Astrocyte of the hippocampus (primary cell): ENCODE data around the gene EFCAB10.

Source experiments
- DNase-seq: peaks from one replicate; pipeline ENCODE4 v3.0.0; 2011; ENCODE audit warnings: low read depth, low spot score

The EFCAB10 gene, protein sequence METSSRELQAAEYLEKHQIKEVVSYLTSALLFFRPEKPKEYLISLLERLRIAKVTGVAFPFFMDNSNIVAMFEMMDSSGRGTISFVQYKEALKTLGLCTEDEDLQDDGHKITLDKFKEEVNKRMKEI

DNA sequence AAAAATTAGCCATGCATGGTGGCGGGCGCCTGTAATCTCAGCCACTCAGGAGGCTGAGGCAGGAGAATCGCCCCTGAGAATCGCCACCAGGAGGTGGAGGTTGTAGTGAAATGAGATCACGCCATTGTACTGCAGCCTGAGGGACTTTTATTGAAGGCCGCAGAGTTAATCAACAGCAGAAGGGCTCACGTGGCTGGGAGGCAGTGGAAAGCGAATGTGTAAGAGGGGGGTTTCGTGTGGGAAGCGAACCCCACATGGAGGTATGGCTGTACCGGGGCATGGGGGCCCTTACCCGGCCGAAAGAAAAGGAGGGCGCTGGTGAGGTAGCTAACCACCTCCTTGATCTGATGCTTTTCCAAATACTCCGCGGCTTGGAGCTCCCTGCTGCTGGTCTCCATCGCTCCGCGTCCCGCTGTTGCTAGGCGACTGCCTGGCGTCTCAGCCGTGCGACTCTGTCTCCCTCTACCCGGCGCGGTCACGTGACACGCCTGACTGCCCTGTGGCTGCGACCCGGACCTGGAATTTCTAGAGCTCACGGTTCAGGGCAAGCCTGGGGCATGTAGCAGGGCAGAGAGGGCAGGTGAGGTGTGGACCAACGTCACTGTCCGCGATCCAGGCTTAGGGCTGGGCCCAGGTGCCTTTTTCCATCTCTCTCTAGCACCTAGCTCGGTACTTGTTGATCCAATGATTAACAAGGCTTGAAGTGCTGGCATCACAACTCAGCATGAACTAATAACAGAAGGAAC lies at the start of gene EFCAB10:
EFCAB10 (minus strand) TSS at position 428 of the 746 bp plus-strand sequence; CDS start at position 398, 30 bp downstream.
- peak; percentile 86 for DNase-seq

DNA sequence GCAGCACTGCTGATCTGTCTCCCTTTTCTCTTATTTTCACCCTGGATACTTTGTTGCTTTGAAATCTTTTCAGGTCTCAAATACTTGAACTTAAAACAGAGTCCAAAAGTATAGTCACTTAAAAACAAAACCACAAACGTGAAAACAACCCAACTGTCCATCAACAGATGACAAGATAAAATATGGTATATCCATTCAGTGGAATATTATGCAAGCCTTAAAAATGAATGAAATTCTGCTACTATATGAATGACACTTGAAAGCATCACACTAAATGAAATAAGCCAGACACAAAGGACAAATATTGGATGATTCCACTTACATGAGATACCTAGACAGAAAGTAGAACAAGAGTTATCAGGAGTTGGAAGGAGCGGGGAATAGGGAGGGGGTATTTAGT lies 44.7 kb upstream of the EFCAB10 start:
- DNase-seq = no peak

DNA sequence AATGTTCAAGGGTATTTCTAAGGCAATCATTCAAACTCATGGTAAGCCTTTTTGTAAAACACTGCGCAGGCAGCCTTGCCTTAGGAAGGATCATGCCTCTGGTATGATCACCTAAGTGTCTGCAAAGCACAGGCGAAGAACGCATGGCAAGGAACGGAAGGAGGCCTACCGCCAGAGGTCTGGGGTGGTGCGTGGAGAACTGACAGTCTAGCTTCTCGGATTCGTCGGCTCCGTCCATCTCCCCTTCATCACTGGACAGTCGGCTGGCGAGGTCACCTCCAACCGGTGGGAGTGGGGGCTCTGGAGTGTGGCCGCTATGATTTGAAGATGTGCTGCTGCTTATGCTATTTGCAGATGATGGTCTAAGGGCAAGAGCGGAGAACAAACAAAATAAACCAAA lies 42.6 kb upstream of the EFCAB10 start:
- DNase-seq = no peak

DNA sequence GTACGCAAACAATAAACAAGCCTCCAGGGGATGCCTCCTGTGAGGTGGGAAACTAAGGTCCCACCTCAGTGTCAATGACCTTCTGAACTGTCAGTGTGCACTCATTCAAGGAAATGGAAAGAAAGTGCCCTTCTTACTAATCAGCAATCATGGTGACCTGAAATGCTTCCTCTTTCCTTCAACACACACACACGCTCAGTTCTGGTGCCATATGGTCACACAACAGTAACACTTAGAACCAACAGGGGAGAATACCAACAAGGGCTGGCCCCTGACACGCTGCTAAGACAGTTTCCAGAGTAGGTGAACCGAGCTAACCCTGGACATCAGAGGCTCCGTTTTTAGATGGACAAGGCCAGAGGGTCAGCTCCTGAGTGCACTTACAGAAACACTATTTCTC lies 42.1 kb upstream of the EFCAB10 start:
- no peak for DNase-seq

DNA sequence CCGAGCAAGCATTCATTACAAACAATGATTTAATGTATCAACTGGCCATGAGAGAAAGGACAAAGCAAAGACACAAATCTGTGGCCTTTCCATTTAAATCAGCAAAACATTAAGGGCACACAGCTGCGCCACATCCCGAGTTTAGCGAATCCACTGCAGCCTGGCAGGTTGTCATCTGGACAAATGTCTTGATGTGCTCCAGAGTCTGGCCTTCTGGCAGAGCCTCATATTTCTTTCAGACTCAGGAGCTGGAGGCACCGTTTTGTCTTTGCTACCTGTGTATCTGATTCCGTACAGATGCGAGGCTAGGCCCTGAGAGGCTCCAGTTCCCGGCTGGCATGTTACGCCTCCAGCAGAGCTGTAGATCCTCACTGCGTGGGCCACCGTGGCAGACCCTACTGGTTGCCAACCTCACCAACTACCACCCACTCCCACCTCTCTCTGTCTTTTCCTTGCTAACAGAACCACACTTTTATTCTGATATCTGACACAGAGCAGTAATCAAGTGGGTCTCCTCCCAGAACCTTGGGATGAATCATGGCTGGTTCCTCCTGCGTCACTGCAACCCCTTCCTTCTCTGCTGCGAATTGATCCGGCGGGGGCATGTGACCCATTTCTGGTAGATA lies 40.9 kb upstream of the EFCAB10 start:
- DNase-seq = no peak

DNA sequence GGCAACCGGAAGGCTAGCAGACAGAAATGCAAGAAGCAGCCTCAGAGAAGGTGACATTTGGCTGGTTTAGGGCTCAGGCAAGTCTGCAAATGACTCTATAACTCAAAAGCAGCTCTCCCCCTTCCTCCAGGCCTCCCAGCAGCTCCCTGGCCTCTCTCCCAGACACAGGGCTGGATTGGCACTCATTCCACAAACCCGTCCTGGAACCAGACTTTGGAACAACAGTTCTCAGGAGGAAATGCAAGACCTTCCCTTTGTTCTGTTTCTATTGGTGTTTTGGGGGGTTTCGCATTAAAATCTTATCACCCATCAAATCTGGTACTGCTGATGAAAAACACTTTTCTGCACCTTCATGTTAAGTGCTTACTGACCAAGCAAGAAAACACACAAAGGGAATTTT lies 40.3 kb upstream of the EFCAB10 start:
- peak; percentile 80 for DNase-seq

DNA sequence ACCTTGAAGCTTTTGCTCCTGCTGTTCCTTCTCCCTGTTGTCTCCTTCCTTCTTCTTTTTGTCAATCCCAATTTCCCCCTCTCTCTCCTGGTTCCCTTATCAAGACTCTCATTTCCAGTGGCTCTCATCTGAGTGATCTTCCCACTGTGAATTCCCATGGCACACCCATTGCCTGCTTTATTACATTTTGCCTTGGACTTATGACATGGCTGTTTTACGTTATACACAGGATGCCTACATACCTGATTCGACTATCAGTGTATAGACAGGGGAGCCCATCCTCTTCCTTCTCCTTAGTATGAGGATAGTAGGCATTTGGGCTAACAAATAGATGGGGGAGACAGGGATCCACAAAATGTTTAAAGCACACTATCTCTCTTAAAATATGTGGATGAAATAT lies 39.9 kb upstream of the EFCAB10 start:
- no peak for DNase-seq

DNA sequence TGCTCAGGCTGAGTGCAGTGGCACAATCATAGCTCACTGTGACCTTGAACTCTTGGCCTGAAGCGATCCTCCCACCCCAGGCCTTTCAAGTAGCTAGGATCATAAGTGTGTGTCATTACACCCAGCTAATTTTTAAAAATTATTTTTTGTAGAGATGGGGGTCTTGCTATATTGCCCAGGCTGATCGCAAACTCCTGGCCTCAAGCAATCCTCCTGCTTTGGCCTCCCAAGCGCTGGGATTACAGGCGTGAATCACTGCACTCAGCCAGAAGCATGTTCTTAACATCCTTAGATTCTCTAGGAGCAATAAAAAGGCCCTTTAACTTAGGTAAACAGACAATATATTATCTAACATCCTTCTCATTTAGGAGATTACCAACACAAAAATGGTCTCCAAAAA lies 38.3 kb upstream of the EFCAB10 start:
- DNase-seq = no peak

DNA sequence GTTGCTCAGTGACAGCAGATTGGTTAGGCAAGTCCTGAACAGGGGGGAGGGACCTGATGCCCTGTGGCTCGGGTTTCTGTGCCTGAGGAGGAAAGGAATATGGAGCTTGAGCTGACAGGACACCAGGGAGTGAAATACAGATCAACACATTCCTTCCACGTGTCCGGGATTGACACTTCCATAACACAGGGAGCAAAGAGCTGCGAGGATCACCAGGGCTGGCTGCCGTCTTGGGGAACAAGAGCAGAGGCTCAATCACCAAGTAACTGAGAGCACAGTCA lies 36.7 kb upstream of the EFCAB10 start:
- no peak for DNase-seq

DNA sequence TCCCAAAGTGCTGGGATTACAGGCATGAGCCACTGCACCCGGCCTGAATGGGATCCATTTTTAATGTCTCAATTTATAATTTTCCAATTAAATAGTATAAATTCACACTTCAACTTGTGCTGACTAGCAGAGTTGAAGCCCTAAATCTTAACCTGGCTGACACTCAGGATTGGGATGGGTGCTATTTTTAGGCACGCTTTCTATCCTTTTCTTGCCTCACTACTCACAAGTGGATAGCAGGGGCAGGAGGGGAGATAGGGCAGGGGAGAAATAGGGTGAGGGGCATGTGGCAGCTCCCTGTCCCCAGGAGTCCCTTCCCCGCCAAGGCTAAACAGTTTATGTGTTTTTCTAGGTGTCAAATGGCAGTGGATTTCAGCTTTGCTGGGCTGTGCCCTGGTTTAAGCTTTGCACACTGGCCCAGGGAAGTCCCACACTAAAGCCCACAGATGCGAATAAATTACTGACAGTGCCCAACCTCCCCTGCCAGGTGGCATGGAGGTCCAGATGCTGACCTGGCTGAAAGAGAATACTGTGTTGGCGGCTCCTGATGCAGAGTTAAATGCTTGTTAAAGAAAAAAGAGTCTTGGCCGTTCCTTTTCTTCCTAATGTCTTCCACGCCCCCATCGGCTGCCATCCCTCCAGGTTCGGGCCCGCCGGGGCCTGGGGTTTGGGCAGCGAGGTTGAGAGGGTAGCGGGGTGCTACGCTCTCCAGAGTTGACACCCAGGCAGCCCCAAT lies 36.2 kb upstream of the EFCAB10 start:
- DNase-seq = no peak

DNA sequence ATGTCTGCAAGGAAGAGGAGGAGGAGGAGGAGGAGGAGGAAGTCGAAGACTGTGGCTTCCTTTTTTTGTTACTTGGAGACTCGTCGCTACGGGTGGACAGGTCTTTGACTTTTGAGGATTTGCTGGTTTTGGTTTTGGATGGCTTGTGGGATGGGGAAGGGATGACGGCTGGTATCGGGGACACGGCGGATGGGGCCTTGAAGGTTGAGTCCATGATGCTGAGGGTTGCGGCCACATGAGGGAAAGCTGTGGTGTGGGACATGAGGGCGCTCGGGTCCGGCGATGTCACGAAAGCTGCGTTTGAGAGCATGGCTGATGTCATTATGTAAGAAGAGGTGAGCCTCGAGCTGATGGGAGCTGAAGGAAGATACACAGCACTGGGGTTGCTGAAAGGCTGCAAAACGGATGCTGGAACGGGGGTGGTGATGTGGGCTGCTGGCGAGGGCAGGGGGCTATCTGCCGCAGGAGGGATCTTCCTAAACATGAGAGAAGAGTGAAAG lies 33.1 kb upstream of the EFCAB10 start:
- DNase-seq = no peak

DNA sequence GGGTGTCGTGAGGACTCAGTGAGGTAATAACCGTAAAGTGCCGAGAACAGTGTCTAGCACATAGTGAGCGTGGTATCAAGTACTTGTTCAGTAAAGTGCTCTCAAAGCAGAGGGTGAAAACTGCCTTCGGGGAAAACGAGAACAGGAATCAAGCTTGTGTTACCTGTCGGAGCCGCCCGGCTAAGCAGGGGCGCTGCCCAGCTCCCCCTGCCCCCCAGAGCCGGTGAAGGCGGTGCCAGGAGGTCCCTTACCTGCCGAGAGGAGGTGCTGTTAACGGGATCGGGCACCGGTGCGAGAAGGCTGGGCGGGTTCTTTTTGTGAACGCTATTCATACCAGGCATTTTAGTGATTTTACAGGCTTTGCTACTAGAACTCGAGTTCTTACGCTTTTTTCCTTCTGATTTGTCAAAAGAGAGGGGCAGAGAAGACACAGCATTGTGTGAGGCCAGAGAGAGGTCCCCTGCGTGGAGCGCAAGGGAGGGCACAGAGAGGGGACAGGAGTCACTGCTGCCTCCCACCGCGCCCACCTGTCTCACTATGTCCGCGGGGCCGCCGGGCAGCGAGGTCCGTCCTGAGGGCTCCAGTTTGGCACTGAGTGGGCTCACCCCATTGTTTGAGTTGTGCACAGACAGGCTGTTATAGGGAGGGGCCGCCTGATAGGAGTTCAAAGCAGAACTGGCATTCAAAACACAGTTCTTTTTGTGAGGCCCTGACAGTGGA lies 32.5 kb upstream of the EFCAB10 start:
- no peak for DNase-seq

DNA sequence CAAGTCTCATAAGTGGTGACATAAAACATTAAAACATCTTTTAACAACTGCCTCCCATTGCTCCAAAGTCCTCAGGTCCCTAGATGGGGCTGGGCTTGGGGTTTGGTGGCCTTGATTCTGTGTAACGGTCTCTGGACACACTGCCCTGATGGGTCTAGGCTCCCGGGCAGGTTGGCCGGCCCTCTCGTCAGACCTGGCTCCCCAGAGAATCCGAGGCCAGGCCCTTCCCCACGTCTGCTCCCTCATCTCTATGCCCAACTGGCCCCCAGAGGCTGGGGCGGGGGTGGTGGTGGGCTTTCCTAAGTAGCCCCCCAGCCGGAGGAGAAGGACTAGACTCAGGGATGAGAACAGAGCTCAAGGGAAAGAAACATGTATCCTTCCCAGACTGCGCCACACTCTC lies 31.5 kb upstream of the EFCAB10 start:
- no peak for DNase-seq

DNA sequence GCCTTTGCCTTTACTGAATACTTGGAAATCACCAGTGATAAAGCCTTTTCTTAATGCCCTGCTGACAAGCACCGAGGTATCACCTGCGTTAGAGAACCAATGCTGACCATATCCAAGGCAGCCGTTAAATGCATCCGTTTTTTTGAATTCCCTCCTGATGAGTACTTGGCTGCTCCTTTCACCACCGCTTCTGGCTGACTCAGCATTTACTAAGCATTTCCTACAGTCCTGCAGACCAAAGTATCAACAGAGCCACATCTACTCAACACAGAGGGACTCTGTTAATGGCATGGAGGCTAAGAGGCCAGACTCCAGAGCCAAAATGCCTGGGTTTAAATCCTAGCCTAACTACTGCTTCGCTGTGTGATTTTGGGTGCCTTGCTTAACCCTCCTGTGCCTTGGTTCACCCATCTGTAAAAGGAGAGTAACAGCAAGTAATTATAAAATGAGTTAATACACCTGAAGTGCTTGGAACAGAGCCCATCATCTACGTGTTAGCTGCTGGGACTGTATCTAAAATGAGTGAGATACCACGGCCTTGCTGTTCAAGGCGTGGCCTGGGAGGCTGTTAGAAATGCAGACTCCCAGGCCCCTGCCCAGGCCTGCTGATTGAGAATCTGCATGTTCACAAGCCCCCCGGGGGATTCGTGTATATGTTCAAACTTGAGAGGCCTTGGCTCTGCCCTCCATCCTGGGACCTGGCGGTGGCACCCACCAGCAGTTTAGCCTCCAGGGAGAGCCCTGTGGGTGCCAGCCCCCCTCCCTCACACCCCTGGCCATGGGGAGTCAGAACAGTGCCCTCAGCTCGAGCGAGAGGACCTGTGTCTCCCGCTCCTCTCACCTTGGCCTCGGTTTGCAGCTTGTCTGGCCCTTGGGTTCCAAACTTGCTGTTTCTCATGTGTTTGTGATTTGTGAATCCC lies 30.8 kb upstream of the EFCAB10 start:
- DNase-seq = peak; percentile 55

DNA sequence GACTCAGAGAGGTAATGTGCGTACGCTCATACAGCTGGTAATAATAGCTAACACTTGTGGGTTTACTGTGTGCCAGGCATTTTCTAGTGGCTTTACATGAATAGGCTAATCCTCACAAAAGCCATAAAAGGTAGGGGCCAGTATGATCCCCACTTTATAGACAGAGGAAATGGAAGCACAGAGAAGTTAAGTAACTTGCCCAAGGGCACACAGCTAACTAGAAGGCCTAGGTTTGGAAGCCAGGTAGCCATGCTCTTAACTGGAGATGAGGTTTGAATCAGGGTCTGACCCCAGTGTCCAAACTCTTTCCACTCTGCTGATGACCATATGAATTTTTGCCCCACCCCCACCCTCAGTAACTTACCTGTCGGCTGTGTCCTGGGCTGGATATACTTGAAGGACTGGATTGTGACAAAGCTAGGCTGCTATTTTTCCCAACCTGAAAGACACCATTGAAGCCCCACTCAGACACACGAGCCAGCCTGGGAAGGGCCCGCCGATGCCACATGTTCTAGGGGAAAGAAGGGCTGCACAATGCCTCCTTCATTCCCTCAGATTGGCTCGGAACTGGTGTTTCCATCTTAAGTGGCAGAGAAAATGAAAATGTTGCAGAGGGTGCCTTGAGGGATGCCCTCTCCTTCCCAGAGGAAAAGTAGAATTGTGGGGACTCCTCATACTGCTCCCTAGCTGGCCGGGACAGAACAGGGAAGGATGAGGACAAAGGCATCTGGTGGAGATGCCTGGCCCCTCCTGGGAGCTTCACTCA lies 29.1 kb upstream of the EFCAB10 start:
- DNase-seq = no peak

DNA sequence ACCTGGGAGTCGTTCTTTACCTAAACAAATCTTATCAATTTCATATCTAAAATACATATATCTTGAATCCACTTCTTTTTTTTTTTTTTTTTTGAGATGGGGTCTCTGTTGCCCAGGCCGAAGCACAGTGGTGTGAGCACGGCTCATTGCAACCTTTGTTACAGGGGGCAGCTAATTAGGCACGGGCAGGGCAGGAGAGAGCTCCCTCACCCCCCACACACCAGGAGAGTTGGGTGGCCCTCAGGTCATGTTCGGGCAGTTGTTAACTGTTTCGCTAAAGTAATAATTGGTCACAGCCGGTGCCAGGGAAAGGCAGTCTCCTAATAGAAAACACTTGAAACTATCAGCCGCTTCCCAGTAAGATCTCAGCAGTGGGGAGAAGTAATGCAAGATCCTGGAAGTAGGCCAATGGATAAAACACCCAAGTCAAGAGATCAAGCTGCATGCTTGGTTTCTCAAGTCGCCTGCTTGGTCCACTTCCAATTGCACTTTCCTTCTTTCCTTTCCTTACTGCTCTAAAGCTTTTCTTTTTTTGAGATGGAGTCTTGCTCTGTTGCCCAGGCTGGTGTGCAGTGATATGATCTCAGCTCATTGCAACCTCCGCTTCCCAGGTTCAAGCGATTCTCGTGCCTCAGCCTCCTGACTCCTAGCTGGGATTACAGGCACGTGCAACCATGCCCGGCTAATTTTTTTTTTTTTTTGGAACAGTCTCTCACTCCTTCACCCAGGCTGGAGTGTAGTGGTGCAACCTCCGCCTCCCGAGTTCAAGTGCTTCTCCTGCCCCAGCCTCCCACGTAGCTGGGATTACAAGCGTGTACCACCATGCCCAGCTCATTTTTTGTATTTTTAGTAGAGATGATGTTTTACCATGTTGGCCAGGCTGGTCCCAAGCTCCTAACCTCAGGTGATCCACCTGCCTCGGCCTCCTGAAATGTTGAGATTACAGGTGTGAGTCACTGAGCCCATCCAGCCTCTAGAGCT lies 21.3 kb upstream of the EFCAB10 start:
- peak; percentile 15 for DNase-seq

DNA sequence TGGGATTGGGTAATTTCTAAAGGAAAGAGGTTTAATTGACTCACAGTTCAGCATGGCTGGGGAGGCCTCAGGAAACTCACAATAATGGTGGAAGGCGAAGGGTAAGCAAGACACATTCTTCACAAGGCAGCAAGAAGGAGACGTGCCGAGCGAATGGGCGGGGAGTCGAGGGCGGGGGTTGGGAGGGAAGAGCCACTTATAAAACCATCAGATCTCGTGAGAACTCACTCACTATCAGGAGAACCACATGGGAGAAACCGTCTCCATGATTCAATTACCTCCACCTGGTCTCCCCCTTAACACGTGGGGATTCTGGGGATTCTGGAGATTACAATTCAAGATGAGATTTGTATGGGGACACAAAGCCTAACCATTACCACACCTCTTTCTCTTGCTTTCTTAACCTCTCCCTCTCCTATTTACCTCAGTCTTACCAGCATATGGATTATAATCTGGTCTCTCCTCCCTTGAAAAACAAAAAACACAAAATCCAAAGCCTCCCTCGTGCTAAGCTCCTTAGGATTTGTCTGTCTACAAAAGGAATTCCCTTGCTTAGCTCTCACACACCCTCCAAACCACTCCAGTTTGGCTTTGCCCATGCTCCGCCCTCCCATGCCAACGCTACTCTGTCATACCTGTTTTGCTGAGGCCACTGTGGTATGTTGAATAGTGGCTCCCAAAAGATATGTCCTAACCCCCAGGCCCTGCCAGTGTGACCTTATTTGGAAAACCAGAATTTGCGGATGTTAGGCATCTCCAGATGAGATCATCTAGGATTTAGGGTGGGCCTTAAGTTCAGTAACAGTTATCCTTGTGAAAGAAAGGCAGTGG lies 19.6 kb upstream of the EFCAB10 start:
- DNase-seq = peak; percentile 34

DNA sequence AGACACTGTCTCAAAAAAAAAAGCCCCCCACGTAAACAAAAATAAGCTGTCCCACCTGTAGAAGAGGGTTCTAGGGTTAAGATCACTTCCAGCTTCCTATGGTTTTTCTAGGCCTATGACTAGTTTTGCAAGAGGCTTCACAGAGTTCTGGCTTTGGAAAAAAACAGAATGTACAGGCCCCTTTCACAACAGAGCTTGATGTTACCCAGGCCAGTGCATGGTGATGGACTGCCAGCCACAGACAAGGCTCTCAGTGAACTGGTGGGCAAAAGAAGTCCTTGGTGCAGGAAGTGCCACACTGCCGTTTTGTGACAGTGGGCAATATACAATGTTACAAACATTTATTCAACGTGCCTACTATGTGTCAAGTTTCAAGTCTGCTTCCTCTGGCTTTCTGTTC lies 18.3 kb upstream of the EFCAB10 start:
- DNase-seq = no peak
